Panc1 (cell line): Measurements from ENCODE around the gene VWA8. TPM values are rescaled to one million over a fixed set of nuclear protein-coding genes. Genes with fewer than 3 reads are reported as not detected.

Experiments
- ATAC-seq: fragments of 200-7000 bp; cut with Tn5 transposase; 2 replicates; pipeline ENCODE4 v1.9.1; 2020; ENCODE audit warnings: mild to moderate bottlenecking, moderate library complexity
- BruUV-seq: library from RNA; stranded (reverse); fragments of 400-500 nt; replicated peaks from 2 replicates; lab custom pipeline; 2021; lab: Mats Ljungman, UMichigan
- CTCF ChIA-PET: fragments of 300-600 bp; sonication (Branson Sonifier 250); formaldehyde crosslinking; loops from one replicate; lab custom pipeline; 2022; ENCODE audit warnings: antibody characterized with exemption; lab: Charles Lee
- POLR2A ChIA-PET: fragments of 300-600 bp; sonication (Branson Sonifier 250); formaldehyde crosslinking; loops from one replicate; lab custom pipeline; 2022; ENCODE audit warnings: antibody characterized with exemption; lab: Charles Lee
- DNase-seq: peaks from one replicate; pipeline ENCODE4 v3.0.0-alpha.2; 2010; ENCODE audit warnings: low read depth, low spot score
- H3K27ac ChIP-seq: 2 replicates; pipeline ENCODE4 v1.5.1; 2011; ENCODE audit warnings: mild to moderate bottlenecking, low read length, inconsistent platforms
- H3K27me3 ChIP-seq: fragments of 200-500 bp; sonication (Bioruptor generic); 2 replicates; pipeline ENCODE4 v1.6.0; 2014; ENCODE audit warnings: low read length, inconsistent platforms; ENCODE audit not compliant: control insufficient read depth, insufficient read depth
- H3K36me3 ChIP-seq: fragments of 200-500 bp; sonication (Bioruptor generic); 2 replicates; pipeline ENCODE4 v1.5.1; 2014; ENCODE audit warnings: inconsistent platforms, mild to moderate bottlenecking, low read length, moderate library complexity; ENCODE audit not compliant: control insufficient read depth, insufficient read depth
- H3K4me1 ChIP-seq: 2 replicates; pipeline ENCODE4 v1.5.1; 2011; ENCODE audit warnings: inconsistent platforms, mild to moderate bottlenecking, low read length, moderate library complexity; ENCODE audit not compliant: control insufficient read depth, insufficient read depth
- H3K4me3 ChIP-seq, 2 experiments: 2 replicates each; pipeline ENCODE4 v1.5.1; 2011 to 2012; ENCODE audit warnings: low read depth in 2 of 2, low read length in 2 of 2, mild to moderate bottlenecking in 2 of 2, inconsistent platforms in 1 of 2, moderate library complexity in 1 of 2
- H3K9me3 ChIP-seq: fragments of 200-500 bp; sonication (Bioruptor generic); 2 replicates; pipeline ENCODE4 v1.5.1; 2014; ENCODE audit warnings: low read depth, mild to moderate bottlenecking, inconsistent platforms, low read length, moderate library complexity; ENCODE audit not compliant: control insufficient read depth, insufficient read depth
- CTCF ChIP-seq: fragments of 450-650 bp; IDR thresholded peaks from 2 replicates; pipeline ENCODE4 v1.5.1; 2017; ENCODE audit warnings: mild to moderate bottlenecking
- POLR2AphosphoS5 ChIP-seq: IDR thresholded peaks from 2 replicates; pipeline ENCODE4 v1.6.1; 2012; ENCODE audit warnings: mild to moderate bottlenecking, low read depth, low read length, moderate library complexity
- SIN3A ChIP-seq: IDR thresholded peaks from 2 replicates; pipeline ENCODE4 v1.6.1; 2012; ENCODE audit warnings: low read depth, mild to moderate bottlenecking, low read length, moderate library complexity, borderline replicate concordance; ENCODE audit not compliant: insufficient read depth
- TCF7L2 ChIP-seq: IDR thresholded peaks from 2 replicates; pipeline ENCODE4 v1.6.1; 2011; ENCODE audit warnings: mild to moderate bottlenecking, low read depth, low read length, inconsistent platforms
- in situ Hi-C: cut with HindIII; loops from 2 replicates; pipeline ENCODE4 v1.10.0; 2016; ENCODE audit warnings: low sequenced_read_pairs, low pct_unique_long_range_greater_than_20kb
- intact Hi-C: fragments of 100-400 bp; cut with micrococcal nuclease; formaldehyde crosslinking; loops from one replicate; pipeline ENCODE4 v1.10.0; 2022; ENCODE audit not compliant: unreplicated experiment
- total RNA-seq: library from RNA; stranded (reverse); gene quantifications from one replicate; pipeline ENCODE4 v1.2.1, GENCODE V29; 2021; ENCODE audit not compliant: unreplicated experiment
- TF ChIP-seq, protein P1 (sequence below), 2 experiments: IDR thresholded peaks; 2 replicates each; pipeline ENCODE4 v1.6.1; 2011 to 2012; ENCODE audit warnings: low read depth in 2 of 2, control low read depth in 1 of 2, low read length in 1 of 2, mild to moderate bottlenecking in 1 of 2, moderate library complexity in 1 of 2; ENCODE audit not compliant: insufficient read depth in 1 of 2

Gene VWA8
- total RNA-seq, 1 experiment from 2014 or later, result 11.2 TPM

GRCh38 chr13:42001580-42001979 is 40.7 kb upstream of the VWA8 start:
- Histone ChIP-seq H3K9me3 (no peaks in the 10 kb centered on the region), H3K4me1 (no peaks in the 10 kb centered on the region), H3K4me3 (no peak overlapping the region; a peak in 1 of 4 replicates), H3K27ac (no peak overlapping the region), H3K36me3 (no peaks in the 10 kb centered on the region), H3K27me3 (no peaks in the 10 kb centered on the region)
- in situ Hi-C loops, result no loop called here
- DNase-seq (no peak), ATAC-seq (peak; percentile 86)
- intact Hi-C loops, result no loop called here
- TF ChIP-seq, protein P1, sequence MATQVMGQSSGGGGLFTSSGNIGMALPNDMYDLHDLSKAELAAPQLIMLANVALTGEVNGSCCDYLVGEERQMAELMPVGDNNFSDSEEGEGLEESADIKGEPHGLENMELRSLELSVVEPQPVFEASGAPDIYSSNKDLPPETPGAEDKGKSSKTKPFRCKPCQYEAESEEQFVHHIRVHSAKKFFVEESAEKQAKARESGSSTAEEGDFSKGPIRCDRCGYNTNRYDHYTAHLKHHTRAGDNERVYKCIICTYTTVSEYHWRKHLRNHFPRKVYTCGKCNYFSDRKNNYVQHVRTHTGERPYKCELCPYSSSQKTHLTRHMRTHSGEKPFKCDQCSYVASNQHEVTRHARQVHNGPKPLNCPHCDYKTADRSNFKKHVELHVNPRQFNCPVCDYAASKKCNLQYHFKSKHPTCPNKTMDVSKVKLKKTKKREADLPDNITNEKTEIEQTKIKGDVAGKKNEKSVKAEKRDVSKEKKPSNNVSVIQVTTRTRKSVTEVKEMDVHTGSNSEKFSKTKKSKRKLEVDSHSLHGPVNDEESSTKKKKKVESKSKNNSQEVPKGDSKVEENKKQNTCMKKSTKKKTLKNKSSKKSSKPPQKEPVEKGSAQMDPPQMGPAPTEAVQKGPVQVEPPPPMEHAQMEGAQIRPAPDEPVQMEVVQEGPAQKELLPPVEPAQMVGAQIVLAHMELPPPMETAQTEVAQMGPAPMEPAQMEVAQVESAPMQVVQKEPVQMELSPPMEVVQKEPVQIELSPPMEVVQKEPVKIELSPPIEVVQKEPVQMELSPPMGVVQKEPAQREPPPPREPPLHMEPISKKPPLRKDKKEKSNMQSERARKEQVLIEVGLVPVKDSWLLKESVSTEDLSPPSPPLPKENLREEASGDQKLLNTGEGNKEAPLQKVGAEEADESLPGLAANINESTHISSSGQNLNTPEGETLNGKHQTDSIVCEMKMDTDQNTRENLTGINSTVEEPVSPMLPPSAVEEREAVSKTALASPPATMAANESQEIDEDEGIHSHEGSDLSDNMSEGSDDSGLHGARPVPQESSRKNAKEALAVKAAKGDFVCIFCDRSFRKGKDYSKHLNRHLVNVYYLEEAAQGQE (IDR thresholded peaks at IDR 0.05; ENCODE audit: insufficient read depth in 1 of 2, low read depth in 2 of 2, low read length in 1 of 2), result no peak
- no peak for TF ChIP-seq TCF7L2
- no peak for TF ChIP-seq CTCF
- TF ChIP-seq POLR2AphosphoS5, result no peak
- TF ChIP-seq SIN3A, result no peak
- ChIA-PET POLR2A (no interaction called here), CTCF (no interaction called here)
- no TSS peak for BruUV-seq

- no peak for ATAC-seq
- BruUV-seq, result no TSS peak
Observed at GRCh38 chr13:42000846-42001245, 39.9 kb upstream of the VWA8 start.

More at GRCh38 chr13:42000846-42001245, 39.9 kb upstream of the VWA8 start:
- Histone ChIP-seq H3K27ac (no peak overlapping the region), H3K9me3 (no peaks in the 10 kb centered on the region), H3K27me3 (no peaks in the 10 kb centered on the region), H3K4me1 (no peaks in the 10 kb centered on the region), H3K36me3 (no peaks in the 10 kb centered on the region), H3K4me3 (no peak overlapping the region)
- ChIA-PET CTCF (no interaction called here), POLR2A (no interaction called here)
- DNase-seq, result no peak
- in situ Hi-C loops (no loop called here), intact Hi-C loops (no loop called here)
- TF ChIP-seq POLR2AphosphoS5 (no peak), SIN3A (no peak), CTCF (no peak), TCF7L2 (no peak)
- TF ChIP-seq, protein P1 (IDR thresholded peaks at IDR 0.05; ENCODE audit: insufficient read depth in 1 of 2, low read depth in 2 of 2, low read length in 1 of 2), result no peak
